HG03196 (cell line): Measurements from ENCODE around the gene HES7.
A peak's percentile ranks its signal among the peaks of the same experiment; 100 is the strongest.

Experiments
- ATAC-seq: cut with Tn5 transposase; IDR thresholded peaks from one replicate; pipeline ENCODE4 v1.9.1; 2021; ENCODE audit not compliant: unreplicated experiment

HES7 gene

DNA sequence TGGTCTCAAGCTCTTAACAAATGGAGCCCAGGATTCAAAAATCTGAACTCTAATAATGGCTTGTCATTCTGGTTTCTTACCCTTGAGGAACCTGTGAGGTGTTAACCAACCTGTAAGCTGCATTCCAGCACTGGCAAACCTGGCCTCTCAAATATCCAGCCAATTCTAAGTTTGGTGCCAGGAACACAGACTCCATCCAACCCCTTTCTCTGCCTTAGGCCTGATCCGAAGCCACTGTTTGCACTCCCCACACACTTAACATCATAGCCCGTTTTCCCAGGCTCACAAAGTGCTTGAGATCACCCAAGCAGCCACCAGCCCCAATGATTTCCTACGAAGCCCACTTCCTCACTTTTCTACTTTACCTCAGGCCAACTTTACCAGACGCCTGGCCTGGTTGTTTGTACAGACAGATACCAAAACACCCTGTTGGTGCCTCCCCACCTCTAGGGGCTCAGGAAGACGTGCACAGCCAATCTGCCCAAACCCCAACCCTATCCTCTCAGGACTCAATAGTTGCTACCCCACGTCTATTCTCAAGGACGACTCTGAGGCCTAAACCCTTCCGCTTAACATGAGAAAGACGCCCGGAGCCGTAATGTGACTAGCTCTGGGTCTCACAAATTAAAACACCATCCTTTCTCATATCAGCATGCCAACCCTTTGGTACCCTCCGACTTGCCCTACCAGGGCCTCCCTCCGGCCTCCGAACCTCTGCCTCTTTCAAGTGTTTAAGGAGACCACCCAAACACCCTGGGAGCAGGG, 31.5 kb upstream of the HES7 start:
- ATAC-seq = no peak

DNA sequence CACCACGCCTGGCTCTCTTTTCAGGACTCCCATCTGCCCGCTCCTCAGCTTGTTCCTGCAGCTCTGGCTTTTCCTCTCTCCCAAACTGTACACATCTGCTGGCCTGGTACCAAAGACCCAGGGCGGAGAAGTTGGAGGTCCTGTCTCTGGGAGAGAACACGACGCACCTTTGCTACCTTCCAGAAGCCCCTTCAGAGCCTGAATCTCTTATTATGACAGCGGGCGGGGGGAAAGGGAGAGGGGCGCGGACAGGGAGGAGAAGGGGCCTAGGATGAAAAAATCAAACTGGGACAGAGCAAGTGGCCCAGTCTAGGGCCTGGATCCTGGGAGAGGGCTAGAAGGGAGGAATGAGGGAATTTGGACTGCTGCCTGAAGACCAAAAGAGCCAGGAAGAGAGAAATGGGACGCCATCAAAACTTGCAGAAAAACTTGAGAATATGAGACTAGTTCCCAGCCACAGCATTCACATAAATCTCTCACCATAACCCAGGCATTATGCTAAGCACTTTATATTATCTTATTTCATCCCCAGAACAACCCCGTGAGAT, 30.8 kb upstream of the HES7 start:
- no peak for ATAC-seq

DNA sequence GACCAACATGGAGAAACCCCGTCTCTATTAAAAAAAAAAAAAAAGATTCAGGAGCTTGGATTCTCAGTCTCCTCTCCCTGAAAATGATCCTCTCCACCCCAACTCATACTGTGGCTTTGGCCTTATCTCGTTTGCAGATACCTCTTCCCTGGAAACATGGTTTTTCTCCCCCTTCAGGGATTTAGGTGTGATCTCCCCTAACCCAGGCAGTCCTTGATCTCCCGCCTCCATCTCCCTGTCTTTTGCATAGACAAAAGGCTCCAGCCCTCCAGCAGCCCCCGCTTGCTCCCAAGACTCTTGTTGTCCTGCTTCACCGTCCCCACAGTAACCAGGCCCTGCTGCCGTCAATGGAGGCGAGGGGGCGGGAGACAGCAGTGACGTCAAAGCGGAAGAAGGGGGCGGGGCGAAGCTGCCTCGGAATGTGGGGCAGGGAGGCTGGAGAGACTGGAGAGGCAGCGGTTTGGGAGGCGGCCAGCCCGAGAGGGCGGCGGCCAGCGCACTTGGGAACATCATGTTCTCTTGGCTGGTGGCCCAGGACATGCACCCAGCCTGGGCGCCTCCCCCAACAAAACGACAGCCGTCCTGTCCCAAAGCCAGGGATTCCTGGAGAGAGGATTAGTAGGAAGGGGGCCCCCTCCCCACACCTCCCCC, 30.2 kb upstream of the HES7 start:
- ATAC-seq = no peak

DNA sequence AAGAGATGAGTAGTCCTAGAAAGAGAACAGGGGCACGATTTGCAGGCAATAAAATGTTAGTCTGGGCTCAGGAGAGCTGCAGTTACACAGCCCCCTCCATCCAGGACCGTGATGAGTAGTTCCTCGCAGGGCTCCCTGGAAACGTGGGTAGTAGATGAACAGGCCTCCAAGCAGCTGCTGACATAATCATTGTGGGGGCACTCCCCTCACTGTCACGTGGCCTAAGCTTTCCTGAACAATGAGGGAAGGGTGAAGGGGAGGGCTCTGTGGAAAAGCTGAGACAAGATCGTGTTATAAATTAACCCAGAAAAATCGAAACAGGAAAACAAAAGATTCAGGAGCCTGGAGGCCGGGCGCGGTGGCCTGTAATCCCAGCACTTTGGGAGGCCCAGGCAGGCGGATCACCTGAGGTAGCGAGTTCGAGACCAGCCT, 29.6 kb upstream of the HES7 start:
- no peak for ATAC-seq

DNA sequence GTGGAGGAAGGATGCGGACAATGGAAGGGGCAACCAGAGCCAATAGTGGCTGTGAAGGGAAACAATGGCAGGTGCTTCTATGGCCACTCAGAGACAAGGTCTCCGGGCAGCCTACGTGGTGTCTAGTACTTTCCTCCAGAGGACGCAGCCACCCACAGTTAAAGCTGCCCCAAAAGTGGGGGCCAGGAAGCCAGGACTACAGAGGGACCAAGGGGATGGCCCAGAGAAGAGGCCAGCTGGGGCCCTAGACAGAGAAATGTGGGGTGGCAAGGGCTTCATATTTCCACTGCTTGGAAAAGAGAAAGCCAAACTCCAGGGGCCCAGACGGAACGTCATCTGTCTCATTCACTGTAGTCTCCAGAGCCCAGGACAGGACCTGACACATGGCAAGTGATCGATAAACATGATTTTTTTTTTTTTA, 29.1 kb upstream of the HES7 start:
- no peak for ATAC-seq

DNA sequence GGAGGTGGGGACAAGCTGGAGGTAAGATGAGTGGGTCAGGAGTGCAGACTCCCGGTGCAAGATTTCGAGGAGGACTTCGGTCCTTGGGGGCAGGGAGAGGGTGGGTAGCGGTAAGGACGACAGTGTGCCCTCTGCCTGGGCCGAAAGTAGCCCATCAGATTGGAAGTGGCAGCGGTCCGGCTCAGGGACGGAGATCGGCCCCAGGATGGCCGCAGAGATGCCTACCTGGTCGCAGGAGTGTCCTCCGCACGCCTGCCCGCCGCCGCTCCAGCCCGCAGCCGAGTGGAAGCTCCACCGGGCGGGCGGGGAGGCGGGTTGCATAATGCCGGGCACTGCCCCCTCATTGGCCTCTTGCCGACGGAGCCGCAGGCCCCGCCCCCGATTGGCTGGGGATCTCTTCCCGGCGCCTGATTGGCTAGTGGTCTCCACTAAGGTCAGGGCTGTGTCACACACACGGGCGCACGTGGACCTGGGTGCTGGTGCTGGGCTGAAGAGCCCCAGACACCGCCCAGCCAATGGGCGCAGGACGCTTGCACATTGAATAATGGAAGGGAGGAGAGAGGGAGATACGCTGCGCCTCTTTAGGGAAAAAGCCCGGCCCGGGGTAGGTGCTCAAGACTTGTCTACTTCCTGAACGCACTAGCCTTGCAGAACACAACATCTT, 28.3 kb upstream of the HES7 start, which contains the start of gene PER1:
Gene PER1 (minus strand): TSS at position 293 of the 664 bp plus-strand sequence. CDS start 1,698 bp downstream, outside the sequence.
- ATAC-seq = peak; percentile 24

DNA sequence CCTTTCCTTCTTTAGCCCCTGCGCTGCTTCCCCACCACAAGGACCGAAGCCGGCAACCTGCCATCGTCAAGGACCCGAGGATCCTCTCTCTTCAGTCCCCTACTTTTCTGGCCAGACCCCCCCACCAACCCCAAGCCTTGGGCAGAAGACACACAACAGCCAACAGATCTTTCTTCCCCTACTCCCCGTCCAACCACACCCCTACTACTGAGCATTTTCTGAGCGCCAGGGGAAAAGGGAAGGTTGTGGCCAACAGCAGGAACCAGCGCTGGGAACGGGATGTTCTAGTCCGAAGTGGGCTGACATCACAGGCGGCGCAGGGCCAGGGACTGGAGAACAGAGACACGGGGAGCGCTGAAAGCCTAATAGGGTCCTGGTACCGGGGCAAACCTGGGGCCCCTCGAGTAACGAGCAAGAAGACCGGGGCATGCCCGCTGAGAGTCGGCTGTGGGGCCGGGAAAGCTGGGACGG, 27.8 kb upstream of the HES7 start:
- no peak for ATAC-seq

DNA sequence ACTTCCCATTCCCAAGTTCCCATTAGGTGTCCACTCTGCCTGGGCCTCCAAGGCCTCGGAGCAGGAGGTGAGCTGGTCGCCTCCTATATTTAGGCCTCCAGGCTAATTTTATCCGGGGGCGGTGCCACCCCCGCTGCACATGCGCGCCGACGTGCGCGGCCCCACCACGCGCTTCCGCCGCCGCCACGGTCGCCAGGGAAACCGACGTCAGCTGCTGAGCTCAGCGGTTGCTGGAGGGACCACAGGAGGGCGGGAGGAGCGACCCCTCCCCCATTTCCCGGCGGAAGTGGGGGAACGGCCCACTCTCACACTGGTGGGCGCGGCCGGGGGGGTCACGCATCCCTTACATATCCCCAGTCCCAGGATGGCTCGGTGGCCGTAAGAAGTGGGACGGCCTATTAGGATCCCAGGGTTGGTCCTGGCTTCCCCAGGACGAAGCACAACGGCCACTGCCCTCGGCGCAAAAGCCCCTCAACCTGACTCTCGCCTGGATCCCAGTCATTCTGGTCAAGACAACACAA, 27.3 kb upstream of the HES7 start:
- ATAC-seq = peak; percentile 42

DNA sequence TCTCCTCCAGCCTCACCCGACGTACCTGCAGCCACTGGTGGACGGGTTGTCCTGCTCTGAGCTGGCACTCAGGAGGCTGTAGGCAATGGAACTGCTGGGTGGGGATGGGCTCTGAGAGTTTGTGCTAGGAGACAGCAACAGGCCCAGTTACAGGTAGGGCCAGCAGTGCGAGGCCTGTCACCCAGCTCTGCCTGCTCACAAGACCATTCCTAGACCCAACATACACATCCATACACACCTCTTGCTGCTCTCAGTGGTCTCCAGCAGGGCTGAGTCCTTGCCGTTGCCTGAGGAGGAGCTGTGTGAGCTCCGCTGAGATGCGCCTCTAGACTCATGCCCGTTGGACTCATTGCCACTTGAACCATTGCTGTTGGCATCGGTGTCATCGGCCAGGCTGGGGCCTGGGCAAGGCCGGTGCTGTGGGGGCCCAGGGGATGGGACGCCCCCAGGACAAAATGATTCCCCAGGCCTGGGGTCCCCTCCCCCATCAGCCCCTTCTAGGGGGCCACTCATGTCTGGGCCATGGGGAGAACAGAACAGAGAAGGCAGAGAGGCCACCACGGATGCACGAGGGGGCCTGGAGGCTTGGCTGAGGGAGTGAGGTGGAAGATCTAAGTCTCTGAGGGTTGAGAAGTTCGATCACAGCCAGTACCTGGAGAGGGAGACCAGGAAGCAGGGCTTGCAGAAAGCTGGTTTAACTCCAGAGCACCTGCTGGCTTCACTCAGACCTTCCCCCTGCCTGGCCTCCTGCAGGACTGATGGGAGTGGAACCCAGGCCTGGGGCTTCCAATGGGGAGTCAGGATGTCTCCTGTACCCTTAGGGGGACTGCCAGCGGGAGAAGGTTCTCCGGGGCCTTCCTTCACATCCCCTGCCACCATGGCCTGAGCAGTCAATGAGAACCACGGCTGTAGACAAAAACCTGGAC, 26.6 kb upstream of the HES7 start:
- no peak for ATAC-seq

DNA sequence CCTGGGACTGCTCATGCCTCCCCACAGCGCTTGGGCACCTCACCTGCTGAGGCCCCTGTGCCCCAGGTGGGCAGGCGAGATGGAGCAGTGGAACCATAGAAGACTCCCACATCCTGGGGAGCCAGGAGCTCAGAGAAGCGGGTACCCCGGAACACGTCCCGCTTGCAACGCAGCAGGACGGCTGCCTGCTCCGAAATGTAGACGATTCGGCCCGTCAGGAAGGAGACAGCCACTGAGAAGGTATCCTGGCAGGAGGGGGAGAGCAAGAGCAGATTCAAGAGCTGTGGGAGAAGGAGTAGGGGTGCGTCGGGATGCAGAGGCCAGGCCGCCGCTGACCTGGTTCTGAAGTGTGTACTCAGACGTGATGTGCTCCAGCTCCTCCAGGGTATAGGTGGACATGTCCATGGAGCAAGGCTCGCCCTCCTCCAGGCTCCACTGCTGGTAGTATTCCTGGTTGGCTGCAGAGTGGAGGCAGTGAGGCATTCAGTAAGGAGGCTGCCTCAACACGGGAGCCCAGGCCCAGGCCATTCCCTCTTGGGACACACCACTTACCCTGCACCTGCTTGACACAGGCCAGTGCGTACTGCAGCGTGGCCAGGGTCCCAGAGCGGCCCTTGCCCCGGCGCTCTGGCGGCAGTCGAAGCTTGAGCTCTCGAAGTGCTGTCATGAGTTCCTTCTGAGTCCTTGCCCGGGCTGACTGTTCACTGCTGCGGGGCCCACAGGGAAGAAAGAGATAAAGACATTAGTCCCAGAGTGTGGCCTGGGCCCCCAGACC, 25.7 kb upstream of the HES7 start:
- ATAC-seq = no peak

DNA sequence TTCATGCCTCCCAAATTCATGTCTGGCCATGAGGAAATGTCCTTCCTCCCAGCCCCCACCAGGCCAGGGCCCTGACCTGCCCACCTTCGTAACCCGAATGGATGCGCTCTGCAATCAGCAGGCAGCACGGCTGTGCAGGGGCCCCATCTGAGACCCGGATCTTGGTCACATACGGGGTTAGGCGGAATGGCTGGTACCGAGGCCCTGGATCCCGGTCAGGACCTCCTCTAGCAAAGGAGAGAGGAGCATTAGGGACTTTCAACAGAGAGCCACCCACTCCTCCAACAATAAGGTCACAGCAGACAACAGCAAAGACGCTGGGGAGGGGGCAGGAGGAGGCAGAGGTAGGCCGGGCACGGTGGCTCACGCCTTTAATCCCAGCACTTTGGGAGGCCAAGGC, 24.7 kb upstream of the HES7 start:
- ATAC-seq = no peak

DNA sequence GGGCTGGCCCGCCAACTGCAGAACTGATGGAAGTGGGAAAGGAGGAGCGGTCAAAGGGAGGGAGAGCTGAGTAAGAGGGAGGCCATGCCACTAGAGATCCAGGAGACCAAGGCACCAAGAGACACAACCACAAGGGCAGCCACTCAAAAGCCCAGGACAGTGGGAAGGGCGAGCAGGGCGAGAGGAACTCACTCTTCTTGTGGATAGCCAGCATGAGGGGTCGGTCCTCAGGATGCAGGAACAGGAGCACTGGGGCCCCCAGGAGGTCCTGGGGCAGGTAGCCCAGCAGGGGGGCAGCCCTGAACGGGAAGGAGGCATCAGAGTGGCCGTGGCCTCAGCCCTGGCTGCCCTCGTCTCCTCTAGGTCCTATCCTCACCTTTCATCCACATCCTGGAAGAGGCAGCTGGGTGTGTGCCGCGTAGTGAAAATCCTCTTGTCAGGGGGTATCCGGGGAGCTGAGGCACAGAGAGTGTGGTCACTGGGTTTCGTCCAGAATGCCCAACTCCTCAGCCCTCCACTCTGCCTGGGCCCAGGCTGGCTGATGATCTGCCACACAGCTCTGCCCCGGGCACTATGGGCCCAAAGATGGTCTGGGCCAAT, 24.0 kb upstream of the HES7 start:
- ATAC-seq = no peak

DNA sequence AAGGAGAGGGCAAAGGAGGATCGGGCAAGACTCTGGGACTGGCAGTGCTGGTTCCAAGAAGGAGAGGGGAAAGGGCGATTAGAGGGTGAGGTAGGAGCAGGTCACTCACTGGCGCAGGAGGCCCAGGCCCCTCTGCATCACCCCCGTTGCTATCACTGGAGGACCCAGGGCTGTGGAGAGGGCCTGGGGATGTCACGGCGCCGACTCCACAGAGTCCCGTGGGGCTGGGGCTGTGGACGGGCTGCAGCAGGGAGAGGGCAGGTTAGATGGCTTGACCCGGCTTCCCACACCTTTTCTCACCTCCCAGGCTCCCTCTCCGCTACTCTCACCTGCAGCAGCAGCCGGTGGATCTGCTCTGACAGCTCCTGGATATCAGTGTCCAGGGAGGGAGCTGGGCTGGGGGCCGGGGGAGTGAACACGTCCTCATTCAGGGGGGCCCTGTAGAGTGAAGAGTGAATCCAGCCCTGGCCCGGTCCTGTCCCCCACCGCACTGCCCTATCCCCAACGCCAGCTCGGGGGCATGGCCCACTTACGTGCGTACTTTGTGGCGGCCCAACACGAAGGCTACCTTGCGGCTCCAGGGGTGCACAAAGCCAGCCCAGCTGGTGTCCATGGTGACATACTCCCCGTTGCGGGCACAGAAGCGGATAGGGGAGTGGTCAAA, 23.4 kb upstream of the HES7 start:
- no peak for ATAC-seq

DNA sequence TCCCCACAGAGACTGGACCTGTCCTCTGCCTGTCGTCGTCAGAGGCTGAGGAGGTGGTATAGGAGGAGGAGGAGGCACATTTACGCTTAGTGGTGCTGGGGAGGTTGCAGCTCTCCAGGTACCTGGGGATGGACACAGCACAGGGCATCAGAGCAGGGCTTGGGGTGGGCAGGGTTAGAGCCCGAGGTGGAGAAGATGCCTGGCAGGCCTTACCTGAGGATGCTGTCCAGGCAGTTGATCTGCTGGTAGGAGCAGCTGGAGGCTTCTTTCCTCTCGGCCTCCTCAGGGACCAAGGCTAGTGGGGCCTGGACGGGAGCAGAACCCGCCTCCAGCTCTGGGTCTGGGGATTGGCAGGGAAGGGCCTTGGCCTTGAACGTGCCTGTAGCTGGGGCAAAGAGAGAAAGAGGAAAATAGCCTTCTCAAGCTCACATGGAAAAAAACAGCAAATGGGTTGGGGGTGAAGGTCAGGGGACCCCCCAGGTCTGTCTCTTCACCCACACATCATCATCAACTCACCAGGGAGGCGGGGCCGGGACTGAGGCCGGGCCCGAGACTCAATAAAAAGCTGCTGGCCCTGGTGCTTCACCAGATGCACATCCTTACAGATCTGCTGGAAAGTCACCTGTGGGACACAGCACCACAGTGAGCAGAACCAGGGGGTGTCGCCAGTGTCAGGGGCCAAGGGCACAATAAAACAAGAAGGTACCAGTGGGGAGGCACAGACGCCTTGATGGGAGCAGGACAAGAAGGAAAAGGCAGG, 22.7 kb upstream of the HES7 start:
- ATAC-seq = no peak

DNA sequence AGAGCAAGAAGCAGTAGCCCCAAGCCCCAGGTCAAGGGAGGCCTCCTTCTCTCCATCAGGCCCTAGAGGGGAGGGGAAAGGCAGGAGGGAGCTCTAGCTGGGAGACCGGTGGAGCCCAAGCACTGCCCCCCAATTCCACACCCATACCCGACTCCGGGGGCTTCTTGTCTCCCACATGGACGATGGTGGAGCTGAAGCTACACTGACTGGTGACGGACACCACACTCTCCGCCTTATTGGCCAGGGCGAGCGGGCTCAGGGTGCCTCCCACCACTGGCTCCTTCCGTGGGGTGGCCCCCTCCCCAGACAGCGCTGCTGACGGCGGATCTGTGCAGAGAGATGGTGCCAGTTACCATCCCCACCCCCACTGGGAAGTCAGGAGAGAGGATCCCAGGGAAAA, 21.9 kb upstream of the HES7 start:
- no peak for ATAC-seq

DNA sequence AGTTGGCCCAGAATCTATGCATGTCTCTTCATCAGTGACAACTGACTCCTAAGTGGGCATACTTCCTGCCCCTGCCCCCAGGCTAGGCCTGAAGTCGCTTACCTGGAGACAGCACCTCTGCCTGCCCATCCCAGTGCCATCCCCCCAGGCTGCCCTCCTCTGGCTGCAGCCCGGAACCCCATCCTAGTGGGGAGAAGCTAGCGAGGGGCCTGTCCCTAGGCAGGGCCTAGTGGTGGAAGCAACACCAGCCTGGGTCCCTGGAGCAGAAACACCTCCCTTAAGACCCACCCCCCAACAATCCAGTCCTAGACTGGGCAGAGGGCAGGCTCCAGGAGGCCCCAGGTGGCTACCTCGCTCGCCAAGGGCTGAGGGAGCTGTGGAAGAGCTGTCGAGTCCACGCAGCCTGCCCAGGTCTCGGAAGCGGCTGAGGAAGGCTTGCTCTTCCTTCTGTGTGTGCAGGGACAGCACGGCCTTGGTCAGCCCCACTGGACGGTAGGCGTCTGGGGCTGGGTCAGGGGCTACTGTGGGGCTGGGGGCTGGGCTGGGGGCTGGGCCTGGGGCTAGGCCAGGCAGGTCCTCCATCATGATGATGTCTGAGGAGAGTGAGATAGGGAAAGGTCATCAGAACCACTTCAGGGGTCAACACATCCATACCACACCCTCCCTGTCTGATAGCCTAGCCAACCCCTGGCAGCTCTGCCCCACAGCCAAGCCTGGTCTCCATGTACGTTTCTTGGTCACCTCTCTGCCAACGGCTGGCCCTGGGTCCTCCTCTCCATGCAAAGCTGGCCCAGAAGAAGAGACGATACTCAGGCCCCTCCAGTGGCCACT, 20.7 kb upstream of the HES7 start:
- ATAC-seq = no peak
